ENCODE results near the gene PBRM1. TPM values are rescaled to one million over a fixed set of nuclear protein-coding genes. Genes with fewer than 3 reads are reported as not detected.

The PBRM1 gene
- total and polyA plus RNA-seq, 2 experiments from 2014 or later: 57.5 to 72.5 TPM

DNA sequence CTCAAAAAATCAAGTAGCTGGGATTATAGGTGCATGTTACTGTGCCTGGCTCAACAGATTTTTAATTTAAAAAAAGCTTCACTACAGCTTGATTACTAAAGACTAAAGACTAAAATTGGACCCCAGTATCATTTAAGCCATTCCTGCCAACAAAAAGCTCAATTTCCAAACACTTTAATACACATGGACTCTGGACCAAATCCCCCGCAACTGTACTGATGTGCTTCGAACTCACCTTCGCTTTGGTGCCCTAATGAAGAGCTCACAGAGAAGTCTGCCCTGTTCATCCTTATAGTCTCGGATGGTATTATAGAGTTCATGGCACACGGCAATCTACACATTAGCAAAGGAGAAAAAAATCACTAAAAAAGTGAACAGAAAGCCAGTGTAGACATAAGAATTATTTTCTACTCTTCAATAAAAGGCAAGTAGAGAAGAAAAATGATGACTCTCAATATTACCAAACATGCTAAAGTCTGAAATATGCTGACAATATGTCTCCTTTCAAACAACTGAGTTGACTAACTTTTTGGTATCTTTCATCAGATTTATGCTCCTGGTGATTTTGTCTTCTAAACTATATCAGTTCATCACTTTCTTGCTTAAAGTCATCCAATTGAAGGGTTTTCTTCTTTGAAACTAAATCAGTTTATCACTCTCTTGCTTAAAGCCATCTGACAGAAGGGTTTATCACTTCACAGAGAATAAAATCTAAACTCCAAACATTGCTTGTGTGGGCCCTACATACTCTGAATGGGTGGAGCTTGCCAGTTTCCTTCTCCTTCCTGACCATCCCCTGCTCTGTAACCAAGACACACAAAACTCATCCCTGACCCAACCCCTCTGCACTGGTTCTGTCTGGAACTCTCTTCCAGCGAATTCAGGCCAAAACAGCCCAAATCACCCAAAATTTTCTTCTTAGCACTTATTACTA lies 7.2 kb downstream of the PBRM1 start:
- Histone ChIP-seq H3K4me1 (ENCODE audit: insufficient read depth) (no peaks in the 10 kb centered on the region), H2AFZ (no peak overlapping the region), H3K4me2 (no peak overlapping the region), H3K27ac (ENCODE audit: low read depth) (0 out of 2 replicates have a peak overlapping the region, but pooled peaks have one; percentile 45), H4K20me1 (replicated peaks; ENCODE audit: insufficient read depth) (no peaks in the 10 kb centered on the region; the same call in none of the 2 replicates), H3K36me3 (ENCODE audit: insufficient read depth) (peaks cover 24% of the 10 kb centered on the region), H3K27me3 (ENCODE audit: insufficient read depth) (no peaks in the 10 kb centered on the region), H3K4me3 (no peak overlapping the region), H3K79me2 (replicated peaks; ENCODE audit: insufficient read depth) (peaks cover 39% of the 10 kb centered on the region), H3K9me2 (ENCODE audit: insufficient read depth) (no peaks in the 10 kb centered on the region), H3F3A (replicated peaks; ENCODE audit: low read depth) (0 out of 2 replicates have a peak, but pooled peaks cover 2% of the 10 kb centered on the region)
- peaks cover 13% of the 10 kb centered on the region for H3K4me1 Mint-ChIP-seq
- no peaks in the 10 kb centered on the region for H3K9me3 Mint-ChIP-seq
- H3K27ac Mint-ChIP-seq: peak overlapping the region; percentile 66; the same call in 1 of the 2 replicates
- peaks cover 39% of the 10 kb centered on the region for H3K36me3 Mint-ChIP-seq (ENCODE audit: low read depth)
- H3K27me3 Mint-ChIP-seq (ENCODE audit: insufficient read depth, low read depth, poor library complexity): peaks cover 2% of the 10 kb centered on the region
- DNase-seq (ENCODE audit: low spot score) (no peak), ATAC-seq (no peak)
- no peak overlapping the region for H3K4me3 Mint-ChIP-seq
- TF ChIP-seq JUNB (IDR thresholded peaks at IDR 0.05; ENCODE audit: unreplicated experiment) (no peak), ZNF114 (CRISPR knock-in tag; IDR thresholded peaks at IDR 0.05) (no peak), CREB1 (CRISPR knock-in tag; IDR thresholded peaks at IDR 0.05; ENCODE audit: low read depth) (no peak), EZH2phosphoT487 (IDR thresholded peaks at IDR 0.05; ENCODE audit: unreplicated experiment) (no peak), NANOG (IDR thresholded peaks at IDR 0.05; ENCODE audit: borderline replicate concordance) (no peak), EZH2 (IDR thresholded peaks at IDR 0.05; ENCODE audit: low read depth, unreplicated experiment) (no peak), POLR2AphosphoS5 (IDR thresholded peaks at IDR 0.05; ENCODE audit: low read depth) (no peak), ZNF331 (CRISPR knock-in tag; IDR thresholded peaks at IDR 0.05; ENCODE audit: low read depth) (no peak), STAT1 (IDR thresholded peaks at IDR 0.05; ENCODE audit: unreplicated experiment) (no peak)
- TF ChIP-seq, protein P1, sequence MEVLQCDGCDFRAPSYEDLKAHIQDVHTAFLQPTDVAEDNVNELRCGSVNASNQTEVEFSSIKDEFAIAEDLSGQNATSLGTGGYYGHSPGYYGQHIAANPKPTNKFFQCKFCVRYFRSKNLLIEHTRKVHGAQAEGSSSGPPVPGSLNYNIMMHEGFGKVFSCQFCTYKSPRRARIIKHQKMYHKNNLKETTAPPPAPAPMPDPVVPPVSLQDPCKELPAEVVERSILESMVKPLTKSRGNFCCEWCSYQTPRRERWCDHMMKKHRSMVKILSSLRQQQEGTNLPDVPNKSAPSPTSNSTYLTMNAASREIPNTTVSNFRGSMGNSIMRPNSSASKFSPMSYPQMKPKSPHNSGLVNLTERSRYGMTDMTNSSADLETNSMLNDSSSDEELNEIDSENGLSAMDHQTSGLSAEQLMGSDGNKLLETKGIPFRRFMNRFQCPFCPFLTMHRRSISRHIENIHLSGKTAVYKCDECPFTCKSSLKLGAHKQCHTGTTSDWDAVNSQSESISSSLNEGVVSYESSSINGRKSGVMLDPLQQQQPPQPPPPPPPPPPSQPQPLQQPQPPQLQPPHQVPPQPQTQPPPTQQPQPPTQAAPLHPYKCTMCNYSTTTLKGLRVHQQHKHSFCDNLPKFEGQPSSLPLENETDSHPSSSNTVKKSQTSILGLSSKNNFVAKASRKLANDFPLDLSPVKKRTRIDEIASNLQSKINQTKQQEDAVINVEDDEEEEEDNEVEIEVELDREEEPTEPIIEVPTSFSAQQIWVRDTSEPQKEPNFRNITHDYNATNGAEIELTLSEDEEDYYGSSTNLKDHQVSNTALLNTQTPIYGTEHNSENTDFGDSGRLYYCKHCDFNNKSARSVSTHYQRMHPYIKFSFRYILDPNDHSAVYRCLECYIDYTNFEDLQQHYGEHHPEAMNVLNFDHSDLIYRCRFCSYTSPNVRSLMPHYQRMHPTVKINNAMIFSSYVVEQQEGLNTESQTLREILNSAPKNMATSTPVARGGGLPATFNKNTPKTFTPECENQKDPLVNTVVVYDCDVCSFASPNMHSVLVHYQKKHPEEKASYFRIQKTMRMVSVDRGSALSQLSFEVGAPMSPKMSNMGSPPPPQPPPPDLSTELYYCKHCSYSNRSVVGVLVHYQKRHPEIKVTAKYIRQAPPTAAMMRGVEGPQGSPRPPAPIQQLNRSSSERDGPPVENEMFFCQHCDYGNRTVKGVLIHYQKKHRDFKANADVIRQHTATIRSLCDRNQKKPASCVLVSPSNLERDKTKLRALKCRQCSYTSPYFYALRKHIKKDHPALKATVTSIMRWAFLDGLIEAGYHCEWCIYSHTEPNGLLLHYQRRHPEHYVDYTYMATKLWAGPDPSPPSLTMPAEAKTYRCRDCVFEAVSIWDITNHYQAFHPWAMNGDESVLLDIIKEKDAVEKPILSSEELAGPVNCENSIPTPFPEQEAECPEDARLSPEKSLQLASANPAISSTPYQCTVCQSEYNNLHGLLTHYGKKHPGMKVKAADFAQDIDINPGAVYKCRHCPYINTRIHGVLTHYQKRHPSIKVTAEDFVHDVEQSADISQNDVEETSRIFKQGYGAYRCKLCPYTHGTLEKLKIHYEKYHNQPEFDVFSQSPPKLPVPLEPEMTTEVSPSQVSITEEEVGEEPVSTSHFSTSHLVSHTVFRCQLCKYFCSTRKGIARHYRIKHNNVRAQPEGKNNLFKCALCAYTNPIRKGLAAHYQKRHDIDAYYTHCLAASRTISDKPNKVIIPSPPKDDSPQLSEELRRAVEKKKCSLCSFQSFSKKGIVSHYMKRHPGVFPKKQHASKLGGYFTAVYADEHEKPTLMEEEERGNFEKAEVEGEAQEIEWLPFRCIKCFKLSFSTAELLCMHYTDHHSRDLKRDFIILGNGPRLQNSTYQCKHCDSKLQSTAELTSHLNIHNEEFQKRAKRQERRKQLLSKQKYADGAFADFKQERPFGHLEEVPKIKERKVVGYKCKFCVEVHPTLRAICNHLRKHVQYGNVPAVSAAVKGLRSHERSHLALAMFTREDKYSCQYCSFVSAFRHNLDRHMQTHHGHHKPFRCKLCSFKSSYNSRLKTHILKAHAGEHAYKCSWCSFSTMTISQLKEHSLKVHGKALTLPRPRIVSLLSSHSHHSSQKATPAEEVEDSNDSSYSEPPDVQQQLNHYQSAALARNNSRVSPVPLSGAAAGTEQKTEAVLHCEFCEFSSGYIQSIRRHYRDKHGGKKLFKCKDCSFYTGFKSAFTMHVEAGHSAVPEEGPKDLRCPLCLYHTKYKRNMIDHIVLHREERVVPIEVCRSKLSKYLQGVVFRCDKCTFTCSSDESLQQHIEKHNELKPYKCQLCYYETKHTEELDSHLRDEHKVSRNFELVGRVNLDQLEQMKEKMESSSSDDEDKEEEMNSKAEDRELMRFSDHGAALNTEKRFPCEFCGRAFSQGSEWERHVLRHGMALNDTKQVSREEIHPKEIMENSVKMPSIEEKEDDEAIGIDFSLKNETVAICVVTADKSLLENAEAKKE (CRISPR knock-in tag; IDR thresholded peaks at IDR 0.05): no peak
- TF ChIP-seq, protein P2, sequence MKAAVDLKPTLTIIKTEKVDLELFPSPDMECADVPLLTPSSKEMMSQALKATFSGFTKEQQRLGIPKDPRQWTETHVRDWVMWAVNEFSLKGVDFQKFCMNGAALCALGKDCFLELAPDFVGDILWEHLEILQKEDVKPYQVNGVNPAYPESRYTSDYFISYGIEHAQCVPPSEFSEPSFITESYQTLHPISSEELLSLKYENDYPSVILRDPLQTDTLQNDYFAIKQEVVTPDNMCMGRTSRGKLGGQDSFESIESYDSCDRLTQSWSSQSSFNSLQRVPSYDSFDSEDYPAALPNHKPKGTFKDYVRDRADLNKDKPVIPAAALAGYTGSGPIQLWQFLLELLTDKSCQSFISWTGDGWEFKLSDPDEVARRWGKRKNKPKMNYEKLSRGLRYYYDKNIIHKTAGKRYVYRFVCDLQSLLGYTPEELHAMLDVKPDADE (IDR thresholded peaks at IDR 0.05): no peak
- TF ChIP-seq, protein P3, sequence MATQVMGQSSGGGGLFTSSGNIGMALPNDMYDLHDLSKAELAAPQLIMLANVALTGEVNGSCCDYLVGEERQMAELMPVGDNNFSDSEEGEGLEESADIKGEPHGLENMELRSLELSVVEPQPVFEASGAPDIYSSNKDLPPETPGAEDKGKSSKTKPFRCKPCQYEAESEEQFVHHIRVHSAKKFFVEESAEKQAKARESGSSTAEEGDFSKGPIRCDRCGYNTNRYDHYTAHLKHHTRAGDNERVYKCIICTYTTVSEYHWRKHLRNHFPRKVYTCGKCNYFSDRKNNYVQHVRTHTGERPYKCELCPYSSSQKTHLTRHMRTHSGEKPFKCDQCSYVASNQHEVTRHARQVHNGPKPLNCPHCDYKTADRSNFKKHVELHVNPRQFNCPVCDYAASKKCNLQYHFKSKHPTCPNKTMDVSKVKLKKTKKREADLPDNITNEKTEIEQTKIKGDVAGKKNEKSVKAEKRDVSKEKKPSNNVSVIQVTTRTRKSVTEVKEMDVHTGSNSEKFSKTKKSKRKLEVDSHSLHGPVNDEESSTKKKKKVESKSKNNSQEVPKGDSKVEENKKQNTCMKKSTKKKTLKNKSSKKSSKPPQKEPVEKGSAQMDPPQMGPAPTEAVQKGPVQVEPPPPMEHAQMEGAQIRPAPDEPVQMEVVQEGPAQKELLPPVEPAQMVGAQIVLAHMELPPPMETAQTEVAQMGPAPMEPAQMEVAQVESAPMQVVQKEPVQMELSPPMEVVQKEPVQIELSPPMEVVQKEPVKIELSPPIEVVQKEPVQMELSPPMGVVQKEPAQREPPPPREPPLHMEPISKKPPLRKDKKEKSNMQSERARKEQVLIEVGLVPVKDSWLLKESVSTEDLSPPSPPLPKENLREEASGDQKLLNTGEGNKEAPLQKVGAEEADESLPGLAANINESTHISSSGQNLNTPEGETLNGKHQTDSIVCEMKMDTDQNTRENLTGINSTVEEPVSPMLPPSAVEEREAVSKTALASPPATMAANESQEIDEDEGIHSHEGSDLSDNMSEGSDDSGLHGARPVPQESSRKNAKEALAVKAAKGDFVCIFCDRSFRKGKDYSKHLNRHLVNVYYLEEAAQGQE (IDR thresholded peaks at IDR 0.05; ENCODE audit: unreplicated experiment): no peak
- TF ChIP-seq, protein P4, sequence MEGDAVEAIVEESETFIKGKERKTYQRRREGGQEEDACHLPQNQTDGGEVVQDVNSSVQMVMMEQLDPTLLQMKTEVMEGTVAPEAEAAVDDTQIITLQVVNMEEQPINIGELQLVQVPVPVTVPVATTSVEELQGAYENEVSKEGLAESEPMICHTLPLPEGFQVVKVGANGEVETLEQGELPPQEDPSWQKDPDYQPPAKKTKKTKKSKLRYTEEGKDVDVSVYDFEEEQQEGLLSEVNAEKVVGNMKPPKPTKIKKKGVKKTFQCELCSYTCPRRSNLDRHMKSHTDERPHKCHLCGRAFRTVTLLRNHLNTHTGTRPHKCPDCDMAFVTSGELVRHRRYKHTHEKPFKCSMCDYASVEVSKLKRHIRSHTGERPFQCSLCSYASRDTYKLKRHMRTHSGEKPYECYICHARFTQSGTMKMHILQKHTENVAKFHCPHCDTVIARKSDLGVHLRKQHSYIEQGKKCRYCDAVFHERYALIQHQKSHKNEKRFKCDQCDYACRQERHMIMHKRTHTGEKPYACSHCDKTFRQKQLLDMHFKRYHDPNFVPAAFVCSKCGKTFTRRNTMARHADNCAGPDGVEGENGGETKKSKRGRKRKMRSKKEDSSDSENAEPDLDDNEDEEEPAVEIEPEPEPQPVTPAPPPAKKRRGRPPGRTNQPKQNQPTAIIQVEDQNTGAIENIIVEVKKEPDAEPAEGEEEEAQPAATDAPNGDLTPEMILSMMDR (conservative IDR thresholded peaks at IDR 0.05; ENCODE audit: low read depth in 2 of 2): no peak

All from GM23338 (cell line).